Measurements from ENCODE around the gene MAB21L3. TPM values are rescaled to one million over a fixed set of nuclear protein-coding genes. Genes with fewer than 3 reads are reported as not detected.

The MAB21L3 gene
- total and polyA plus RNA-seq, 2 donors (not counting 3 experiments of a cell fraction or from before 2014, with no cell fraction given) = not detected

GRCh38 chr1:116105996-116106395, 5.2 kb upstream of the MAB21L3 start:
- intact Hi-C loops (cut with micrococcal nuclease) = no loop called here
- no peaks in the 10 kb centered on the region for H3K4me1 ChIP-seq (ENCODE audit: control insufficient read depth, extremely low read depth, insufficient read depth, low read length)
- H2AFZ ChIP-seq (ENCODE audit: low read depth, low read length) = no peak overlapping the region
- POLR2A ChIA-PET = no interaction called here
- H4K20me1 ChIP-seq (replicated peaks; ENCODE audit: control insufficient read depth, extremely low read depth, insufficient read depth, low read length) = no peaks in the 10 kb centered on the region
- CTCF ChIA-PET = interaction anchor here (1.1 kb wide), 1 partner anchor 33 kb away, joined by 3 read pairs; no protein-coding TSS in a partner anchor
- no peaks in the 10 kb centered on the region for H3K27me3 ChIP-seq (ENCODE audit: control insufficient read depth in 2 of 2, insufficient read depth in 2 of 2, low read length in 2 of 2)
- dilution Hi-C loops (cut with MboI; ENCODE audit: extremely low pct_ligation_motif_present, low sequenced_read_pairs) = no loop called here
- BruUV-seq (replicated peaks) = no TSS peak
- DNase-seq (ENCODE audit: low read depth, low spot score) (no peak), FAIRE-seq (no peak)
- TF ChIP-seq FOS (IDR thresholded peaks at IDR 0.05; ENCODE audit: borderline replicate concordance, insufficient read depth, low read length) = no peak
- TF ChIP-seq JUN (IDR thresholded peaks at IDR 0.05; ENCODE audit: borderline replicate concordance, insufficient read depth, insufficient read length, low read depth) = no peak
- no peak for TF ChIP-seq EZH2 (IDR thresholded peaks at IDR 0.05; ENCODE audit: borderline replicate concordance, low read depth, low read length, severe bottlenecking)
- no peak for TF ChIP-seq GATA2 (IDR thresholded peaks at IDR 0.05; ENCODE audit: insufficient read depth, insufficient read length, low read depth, low read length)
- TF ChIP-seq MAX (IDR thresholded peaks at IDR 0.05; ENCODE audit: insufficient read depth, insufficient read length) = no peak
- no peak for TF ChIP-seq CTCF (IDR thresholded peaks at IDR 0.05; ENCODE audit: extremely low read depth in 1 of 2, insufficient read depth in 1 of 2, low read depth in 1 of 2, low read length in 2 of 2)
- no peak for TF ChIP-seq POLR2AphosphoS5 (IDR thresholded peaks at IDR 0.05; ENCODE audit: insufficient read depth, low read depth, low read length)
- no peak for TF ChIP-seq MYC (IDR thresholded peaks at IDR 0.05; ENCODE audit: low read depth, low read length)
- no peak for TF ChIP-seq POLR2A (IDR thresholded peaks at IDR 0.05; ENCODE audit: low read depth, low read length)
- no peaks in the 10 kb centered on the region for H3K36me3 ChIP-seq (ENCODE audit: control insufficient read depth in 2 of 2, extremely low read depth in 1 of 2, insufficient read depth in 2 of 2, low read length in 2 of 2)
- no peak overlapping the region for H3K4me3 ChIP-seq (replicated peaks in 1 of 3; ENCODE audit: insufficient read depth in 1 of 3, low read depth in 1 of 3, low read length in 3 of 3)
- no peaks in the 10 kb centered on the region for H3K79me2 ChIP-seq (ENCODE audit: control insufficient read depth, insufficient read depth, low read length)
- H3K27ac ChIP-seq (ENCODE audit: insufficient read depth, low read depth, low read length) = no peak overlapping the region
- no peaks in the 10 kb centered on the region for H3K9me3 ChIP-seq (replicated peaks; ENCODE audit: control insufficient read depth, insufficient read depth, low read length)
- H3K9ac ChIP-seq (replicated peaks; ENCODE audit: extremely low read depth, insufficient read depth, low read length) = no peak overlapping the region
- H3K4me2 ChIP-seq (ENCODE audit: insufficient read depth, low read length) = no peak overlapping the region
- H3K9me1 ChIP-seq (replicated peaks; ENCODE audit: control insufficient read depth, extremely low read depth, insufficient read depth, low read length) = no peaks in the 10 kb centered on the region

Measured in endothelial cell of umbilical vein (primary cell).